GM19463 (cell line): ENCODE data around the gene MSH2.

Experiments used
- ATAC-seq: cut with Tn5 transposase; IDR thresholded peaks from one replicate; pipeline ENCODE4 v1.9.1; 2021; ENCODE audit warnings: mild to moderate bottlenecking, moderate library complexity; ENCODE audit not compliant: unreplicated experiment

Gene MSH2

GRCh38 chr2:47504174-47504810 is 101.3 kb downstream of the MSH2 start:
- no peak for ATAC-seq

- no peak for ATAC-seq
These were observed 103.1 kb downstream of the MSH2 start for GRCh38 chr2:47506024-47506423.

GRCh38 chr2:47506436-47506835 is 103.5 kb downstream of the MSH2 start:
- ATAC-seq: no peak

GRCh38 chr2:47508080-47508479 is 105.1 kb downstream of the MSH2 start:
- no peak for ATAC-seq

GRCh38 chr2:47508641-47509040 is 105.7 kb downstream of the MSH2 start:
- no peak for ATAC-seq

GRCh38 chr2:47509250-47509649 is 106.3 kb downstream of the MSH2 start:
- no peak for ATAC-seq

GRCh38 chr2:47509821-47510385 is 106.9 kb downstream of the MSH2 start:
- no peak for ATAC-seq

GRCh38 chr2:47510745-47511144 is 107.8 kb downstream of the MSH2 start:
- ATAC-seq: no peak

GRCh38 chr2:47512581-47513083 is 109.7 kb downstream of the MSH2 start:
- no peak for ATAC-seq

GRCh38 chr2:47513981-47514520 is 111.1 kb downstream of the MSH2 start:
- no peak for ATAC-seq

- no peak for ATAC-seq
These were observed 113.6 kb downstream of the MSH2 start for GRCh38 chr2:47516360-47517104.

GRCh38 chr2:47518497-47519146 is 115.7 kb downstream of the MSH2 start:
- ATAC-seq: no peak

GRCh38 chr2:47519147-47519537 is 116.2 kb downstream of the MSH2 start:
- ATAC-seq: no peak

- no peak for ATAC-seq
These were observed 116.8 kb downstream of the MSH2 start for GRCh38 chr2:47519604-47520301.

- ATAC-seq: no peak
These were observed 117.3 kb downstream of the MSH2 start for GRCh38 chr2:47520302-47520630.

GRCh38 chr2:47520825-47521665 is 118.1 kb downstream of the MSH2 start:
- ATAC-seq: peak; percentile 72

GRCh38 chr2:47521666-47522285 is 118.8 kb downstream of the MSH2 start:
- no peak for ATAC-seq

GRCh38 chr2:47525167-47525566 is 122.2 kb downstream of the MSH2 start:
- no peak for ATAC-seq

- no peak for ATAC-seq
These were observed 125.5 kb downstream of the MSH2 start for GRCh38 chr2:47528455-47528854.
